H9 (cell line): ENCODE measurements around the gene NSD1. TPM values are rescaled to one million over a fixed set of nuclear protein-coding genes. Genes with fewer than 3 reads are reported as not detected.
A peak's percentile ranks its signal among the peaks of the same experiment; 100 is the strongest.

Experiments used
- DNase-seq: peaks from one replicate; pipeline ENCODE4 v3.0.0-alpha.2; 2017
- H2AFZ ChIP-seq: one replicate; pipeline ENCODE4 v1.6.1; 2013; ENCODE audit warnings: mild to moderate bottlenecking, low read length, control low read depth, moderate library complexity
- H2AK5ac ChIP-seq: 2 replicates; pipeline ENCODE4 v1.6.1; 2013; ENCODE audit warnings: low read length, control low read depth, mixed read lengths; ENCODE audit not compliant: insufficient read length
- H2BK120ac ChIP-seq: one replicate; pipeline ENCODE4 v1.6.1; 2013; ENCODE audit warnings: low read depth, mild to moderate bottlenecking, low read length, control low read depth, inconsistent platforms; ENCODE audit not compliant: poor library complexity, severe bottlenecking
- H2BK12ac ChIP-seq: 2 replicates; pipeline ENCODE4 v1.6.1; 2013; ENCODE audit warnings: low read length, control low read depth, mixed read lengths, low read depth; ENCODE audit not compliant: insufficient read length
- H2BK15ac ChIP-seq: 2 replicates; pipeline ENCODE4 v1.6.1; 2013; ENCODE audit warnings: low read depth, low read length, control low read depth
- H2BK20ac ChIP-seq: one replicate; pipeline ENCODE4 v1.6.1; 2013; ENCODE audit warnings: low read depth, mild to moderate bottlenecking, low read length, control low read depth, inconsistent platforms; ENCODE audit not compliant: poor library complexity, severe bottlenecking
- H2BK5ac ChIP-seq: 2 replicates; pipeline ENCODE4 v1.6.1; 2013; ENCODE audit warnings: low read length, control low read depth, mixed read lengths; ENCODE audit not compliant: insufficient read length
- H3K14ac ChIP-seq: 2 replicates; pipeline ENCODE4 v1.6.1; 2013; ENCODE audit warnings: low read length, control low read depth; ENCODE audit not compliant: insufficient read depth
- H3K18ac ChIP-seq: 2 replicates; pipeline ENCODE4 v1.6.1; 2013; ENCODE audit warnings: low read depth, mild to moderate bottlenecking, mixed read lengths, low read length, control low read depth; ENCODE audit not compliant: insufficient read length
- H3K23ac ChIP-seq: 2 replicates; pipeline ENCODE4 v1.6.1; 2013; ENCODE audit warnings: low read length, control low read depth, mixed read lengths, low read depth; ENCODE audit not compliant: insufficient read length
- H3K23me2 ChIP-seq: 2 replicates; pipeline ENCODE4 v1.6.1; 2013; ENCODE audit warnings: low read depth, mild to moderate bottlenecking, mixed read lengths, low read length, control low read depth; ENCODE audit not compliant: insufficient read length, poor library complexity, severe bottlenecking
- H3K27ac ChIP-seq: 2 replicates; pipeline ENCODE4 v1.5.1; 2013; ENCODE audit warnings: low read length, control low read depth, mixed read lengths, low read depth; ENCODE audit not compliant: insufficient read length
- H3K27me3 ChIP-seq: 2 replicates; pipeline ENCODE4 v1.6.1; 2013; ENCODE audit warnings: low read length, control low read depth, inconsistent platforms; ENCODE audit not compliant: insufficient read depth
- H3K4ac ChIP-seq: 2 replicates; pipeline ENCODE4 v1.6.1; 2013; ENCODE audit warnings: low read depth, mild to moderate bottlenecking, control low read depth, inconsistent platforms, low read length, moderate library complexity
- H3K4me1 ChIP-seq: 2 replicates; pipeline ENCODE4 v1.6.1; 2013; ENCODE audit warnings: low read length, control low read depth, inconsistent platforms; ENCODE audit not compliant: insufficient read depth
- H3K4me2 ChIP-seq: 2 replicates; pipeline ENCODE4 v1.6.1; 2013; ENCODE audit warnings: low read length, control low read depth, mixed read lengths; ENCODE audit not compliant: insufficient read length, insufficient read depth
- H3K56ac ChIP-seq: 2 replicates; pipeline ENCODE4 v1.6.1; 2013; ENCODE audit warnings: low read depth, mild to moderate bottlenecking, mixed read lengths, low read length, control low read depth; ENCODE audit not compliant: insufficient read length
- H3K79me1 ChIP-seq: 2 replicates; pipeline ENCODE4 v1.6.1; 2013; ENCODE audit warnings: low read depth, mild to moderate bottlenecking, moderate library complexity, low read length, control low read depth, inconsistent platforms; ENCODE audit not compliant: insufficient read depth, poor library complexity, severe bottlenecking
- H3K79me2 ChIP-seq: 2 replicates; pipeline ENCODE4 v1.6.1; 2013; ENCODE audit warnings: low read length, control low read depth, inconsistent platforms; ENCODE audit not compliant: insufficient read depth
- H3K9ac ChIP-seq: 2 replicates; pipeline ENCODE4 v1.6.1; 2013; ENCODE audit warnings: low read length, control low read depth, mixed read lengths; ENCODE audit not compliant: insufficient read length; ENCODE audit errors: extremely low read depth
- H3K9me3 ChIP-seq: one replicate; pipeline ENCODE4 v1.6.1; 2013; ENCODE audit warnings: low read depth, low read length, inconsistent platforms; ENCODE audit not compliant: control insufficient read depth
- H3T11ph ChIP-seq: one replicate; pipeline ENCODE4 v1.6.1; 2013; ENCODE audit warnings: mild to moderate bottlenecking, low read length, control low read depth, inconsistent platforms
- H4K20me1 ChIP-seq: one replicate; pipeline ENCODE4 v1.6.1; 2013; ENCODE audit not compliant: control insufficient read depth, insufficient read length, insufficient read depth
- H4K5ac ChIP-seq: 2 replicates; pipeline ENCODE4 v1.6.1; 2013; ENCODE audit warnings: low read depth, mild to moderate bottlenecking, mixed read lengths, low read length, control low read depth; ENCODE audit not compliant: insufficient read length
- H4K8ac ChIP-seq: replicated peaks from 2 replicates; pipeline ENCODE4 v1.6.1; 2013; ENCODE audit warnings: low read length, control low read depth, mixed read lengths, low read depth; ENCODE audit not compliant: insufficient read length
- H4K91ac ChIP-seq: 2 replicates; pipeline ENCODE4 v1.6.1; 2013; ENCODE audit warnings: low read depth, mild to moderate bottlenecking, moderate library complexity, mixed read lengths, low read length, control low read depth; ENCODE audit not compliant: insufficient read length
- H3K27ac Mint-ChIP-seq, 3 experiments: 2 replicates in 2 of 3; 3 replicates in 1 of 3; pipeline ENCODE4 v1.8.0; 2020 to 2021; ENCODE audit warnings: mixed read lengths in 3 of 3, mild to moderate bottlenecking in 1 of 3, moderate library complexity in 1 of 3
- H3K27me3 Mint-ChIP-seq: 2 replicates; pipeline ENCODE4 v1.8.0; 2021; ENCODE audit warnings: low read depth, mild to moderate bottlenecking, moderate library complexity, mixed read lengths
- H3K36me3 Mint-ChIP-seq, 3 experiments: 2 replicates in 2 of 3; 3 replicates in 1 of 3; pipeline ENCODE4 v1.8.0; 2020 to 2021; ENCODE audit warnings: low read depth in 3 of 3, mixed read lengths in 3 of 3; ENCODE audit not compliant: insufficient read depth in 1 of 3
- H3K4me1 Mint-ChIP-seq, 2 experiments: 2 replicates each; pipeline ENCODE4 v1.8.0; 2020; ENCODE audit warnings: mixed read lengths in 2 of 2
- H3K4me3 Mint-ChIP-seq, 2 experiments: 2 replicates in 1 of 2; 3 replicates in 1 of 2; pipeline ENCODE4 v1.8.0; 2020 to 2021; ENCODE audit warnings: mild to moderate bottlenecking in 2 of 2, mixed read lengths in 2 of 2, moderate library complexity in 1 of 2
- H3K9me3 Mint-ChIP-seq, 2 experiments: 2 replicates in 1 of 2; 3 replicates in 1 of 2; pipeline ENCODE4 v1.8.0; 2020; ENCODE audit warnings: mild to moderate bottlenecking in 2 of 2, mixed read lengths in 2 of 2, moderate library complexity in 1 of 2
- WGBS: extraction: QIAGEN DNeasy Blood & Tissue Kit; methylation state at CpG from one replicate; pipeline ENCODE4 v1.1.7; 2013; ENCODE audit warnings: missing lambda C conversion rate, low lambda C conversion rate, mixed read lengths; ENCODE audit not compliant: insufficient read length; ENCODE audit errors: extremely low coverage; 5-methylcytosine and 5-hydroxymethylcytosine counted together
- total RNA-seq: library from RNA; stranded (reverse); gene quantifications from 2 replicates; pipeline ENCODE4 v1.2.1, GENCODE V29; 2021
- TF ChIP-seq, protein P1 (sequence below): fragments of 200-600 bp; sonication (generic); conservative IDR thresholded peaks from 3 replicates; pipeline ENCODE4 v1.8.0; 2021; ENCODE audit warnings: antibody characterized with exemption, mild to moderate bottlenecking

The NSD1 gene
- total RNA-seq, 1 experiment from 2014 or later, result 213 TPM

- peaks cover 1% of the 10 kb centered on the region; the same call in 1 of the 2 replicates for H3K27me3 Mint-ChIP-seq
- H3K9me3 Mint-ChIP-seq, result no peaks in the 10 kb centered on the region
- Histone ChIP-seq H3K56ac (no peak overlapping the region), H3K9me3 (no peaks in the 10 kb centered on the region), H2AFZ (no peak overlapping the region), H3T11ph (no peak overlapping the region), H3K4ac (no peak overlapping the region), H3K18ac (no peak overlapping the region), H3K23ac (no peak overlapping the region), H3K27ac (no peak overlapping the region), H4K5ac (no peak overlapping the region), H4K91ac (no peak overlapping the region), H4K20me1 (peaks cover 5% of the 10 kb centered on the region), H3K14ac (no peak overlapping the region; the same call in 1 of the 2 replicates), H3K4me2 (peak overlapping the region; percentile 74), H3K4me1 (no peaks in the 10 kb centered on the region), H2AK5ac (no peak overlapping the region), H4K8ac (no peak overlapping the region), H2BK12ac (no peak overlapping the region), H2BK15ac (no peak overlapping the region), H3K27me3 (no peaks in the 10 kb centered on the region), H3K23me2 (peaks cover 13% of the 10 kb centered on the region), H3K9ac (peak overlapping the region; percentile 6), H3K79me1 (no peaks in the 10 kb centered on the region), H2BK5ac (no peak overlapping the region), H2BK20ac (no peak overlapping the region), H2BK120ac (no peak overlapping the region), H3K79me2 (peaks cover 9% of the 10 kb centered on the region; the same call in 1 of the 2 replicates)
- H3K4me1 Mint-ChIP-seq, result peaks cover 36 to 52% of the 10 kb centered on the region in 2 experiments
- DNase-seq, result peak; percentile 53
- H3K4me3 Mint-ChIP-seq, result peak overlapping the region; percentile 93 to 96
- TF ChIP-seq, protein P1, sequence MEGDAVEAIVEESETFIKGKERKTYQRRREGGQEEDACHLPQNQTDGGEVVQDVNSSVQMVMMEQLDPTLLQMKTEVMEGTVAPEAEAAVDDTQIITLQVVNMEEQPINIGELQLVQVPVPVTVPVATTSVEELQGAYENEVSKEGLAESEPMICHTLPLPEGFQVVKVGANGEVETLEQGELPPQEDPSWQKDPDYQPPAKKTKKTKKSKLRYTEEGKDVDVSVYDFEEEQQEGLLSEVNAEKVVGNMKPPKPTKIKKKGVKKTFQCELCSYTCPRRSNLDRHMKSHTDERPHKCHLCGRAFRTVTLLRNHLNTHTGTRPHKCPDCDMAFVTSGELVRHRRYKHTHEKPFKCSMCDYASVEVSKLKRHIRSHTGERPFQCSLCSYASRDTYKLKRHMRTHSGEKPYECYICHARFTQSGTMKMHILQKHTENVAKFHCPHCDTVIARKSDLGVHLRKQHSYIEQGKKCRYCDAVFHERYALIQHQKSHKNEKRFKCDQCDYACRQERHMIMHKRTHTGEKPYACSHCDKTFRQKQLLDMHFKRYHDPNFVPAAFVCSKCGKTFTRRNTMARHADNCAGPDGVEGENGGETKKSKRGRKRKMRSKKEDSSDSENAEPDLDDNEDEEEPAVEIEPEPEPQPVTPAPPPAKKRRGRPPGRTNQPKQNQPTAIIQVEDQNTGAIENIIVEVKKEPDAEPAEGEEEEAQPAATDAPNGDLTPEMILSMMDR, result no peak; the same call in 2 of the 3 replicates
- H3K27ac Mint-ChIP-seq, result peak overlapping the region in 2 of 3 experiments; percentile 52 to 97; a peak in 3 of 7 replicates
- peaks cover 24 to 54% (median 27%) of the 10 kb centered on the region in 3 experiments for H3K36me3 Mint-ChIP-seq
- no CpG with 5 or more reads among the region's 24 CpGs for WGBS
These were observed 169.0 kb downstream of the NSD1 start for GRCh38 chr5:177302354-177303110.
